ENCODE measurements around the gene BCAS3.

GRCh38 chr17:60887614-60888028 is 210.0 kb downstream of the BCAS3 start:
- TF ChIP-seq CTCF (IDR thresholded peaks at IDR 0.05) (no peak), ZFX (IDR thresholded peaks at IDR 0.05; ENCODE audit: borderline replicate concordance) (no peak)
